ENCODE results near the gene YJU2. TPM values are rescaled to one million over a fixed set of nuclear protein-coding genes. Genes with fewer than 3 reads are reported as not detected.
A peak's percentile ranks its signal among the peaks of the same experiment; 100 is the strongest.

YJU2 gene
- total RNA-seq, 1 experiment from 2014 or later = 26.5 TPM

DNA sequence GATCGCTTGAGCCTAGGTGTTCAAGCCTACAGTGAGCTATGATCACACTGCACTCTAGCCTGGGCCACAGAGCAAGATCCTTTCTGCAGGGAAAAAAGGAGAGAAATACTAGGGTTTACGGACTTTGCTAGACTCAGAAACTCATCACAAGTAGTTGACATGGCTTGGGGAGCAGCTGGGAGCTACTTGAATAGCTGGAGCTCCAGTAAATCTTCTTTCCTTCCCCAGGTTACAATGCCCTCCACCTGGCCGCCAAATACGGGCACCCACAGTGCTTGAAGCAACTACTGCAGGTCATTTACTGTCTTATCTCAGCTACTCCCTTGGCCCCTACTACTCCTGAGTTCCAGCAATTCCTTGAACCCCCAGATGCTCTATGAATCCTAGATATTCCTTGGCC is 45.1 kb upstream of the YJU2 start:
- Mint-ChIP-seq H3K9me3 (peaks cover 18% of the 10 kb centered on the region), H3K27ac (no peak overlapping the region), H3K4me1 (peaks cover 11% of the 10 kb centered on the region), H3K27me3 (ENCODE audit: low read depth) (peaks cover 34% of the 10 kb centered on the region), H3K36me3 (peaks cover 5% of the 10 kb centered on the region; the same call in 1 of the 2 replicates), H3K4me3 (no peak overlapping the region)
- POLR2A ChIA-PET = no interaction called here
- DNase-seq (ENCODE audit: low spot score) = no peak
- TF ChIP-seq GABPB1 (CRISPR knock-in tag; IDR thresholded peaks at IDR 0.05) = no peak
- TF ChIP-seq NFE2L1 (CRISPR knock-in tag; IDR thresholded peaks at IDR 0.05) = no peak
- TF ChIP-seq NFYB (CRISPR knock-in tag; conservative IDR thresholded peaks at IDR 0.05; ENCODE audit: low read depth) = no peak
- TF ChIP-seq, protein P1, sequence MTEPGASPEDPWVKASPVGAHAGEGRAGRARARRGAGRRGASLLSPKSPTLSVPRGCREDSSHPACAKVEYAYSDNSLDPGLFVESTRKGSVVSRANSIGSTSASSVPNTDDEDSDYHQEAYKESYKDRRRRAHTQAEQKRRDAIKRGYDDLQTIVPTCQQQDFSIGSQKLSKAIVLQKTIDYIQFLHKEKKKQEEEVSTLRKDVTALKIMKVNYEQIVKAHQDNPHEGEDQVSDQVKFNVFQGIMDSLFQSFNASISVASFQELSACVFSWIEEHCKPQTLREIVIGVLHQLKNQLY (CRISPR knock-in tag; IDR thresholded peaks at IDR 0.05) = no peak
- TF ChIP-seq NFATC4 (CRISPR knock-in tag; IDR thresholded peaks at IDR 0.05) = no peak
- no peak for TF ChIP-seq NR3C1 (CRISPR knock-in tag; conservative IDR thresholded peaks at IDR 0.05; ENCODE audit: low read depth)
- CTCF ChIA-PET = interaction anchor here (0.6 to 5.6 kb wide), 8 partner anchors 12 to 214 kb away, joined by 4 to 50 read pairs (median 4); no protein-coding TSS in a partner anchor
- ATAC-seq = no peak

DNA sequence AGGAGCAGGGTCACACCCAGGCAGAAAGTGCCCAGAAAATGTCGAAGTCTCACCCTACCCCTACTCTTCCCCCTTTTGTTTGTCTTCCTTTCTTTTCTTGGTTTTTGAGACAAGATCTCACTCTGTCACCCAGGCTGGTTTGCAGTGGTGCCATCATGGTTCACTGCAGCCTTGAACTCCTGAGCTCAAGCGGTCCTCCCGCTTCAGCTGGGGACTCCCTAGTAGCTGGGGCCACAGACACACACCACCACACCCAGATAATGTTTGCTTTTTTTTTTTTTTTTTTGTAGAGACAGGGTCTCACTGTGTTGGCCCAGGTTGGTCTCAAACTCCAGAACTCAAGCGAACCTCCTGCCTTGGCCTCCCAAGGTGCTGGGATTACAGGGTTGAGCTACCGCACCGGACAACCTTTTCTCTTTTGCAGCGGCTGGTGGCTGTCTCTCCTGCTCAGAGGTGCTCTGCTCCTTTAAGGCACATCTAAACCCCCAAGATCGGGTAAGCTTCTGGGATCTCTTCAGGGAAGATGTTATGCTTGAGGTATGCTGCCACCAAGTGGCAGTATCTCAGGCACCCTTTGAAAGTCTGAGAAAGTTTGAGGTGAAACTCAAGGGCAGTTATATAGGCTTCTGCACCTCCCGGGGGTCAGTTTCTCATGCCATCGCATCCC is 39.9 kb upstream of the YJU2 start:
- ATAC-seq (0 out of 2 replicates have a peak, but pooled peaks have one; percentile 5), DNase-seq (ENCODE audit: low spot score) (no peak)
- CTCF ChIA-PET = interaction anchor here (0.6 to 2.9 kb wide), 9 partner anchors 9 to 219 kb away, joined by 3 to 21 read pairs (median 4); partner anchors contain the start of gene YJU2
- Mint-ChIP-seq H3K27me3 (ENCODE audit: low read depth) (no peaks in the 10 kb centered on the region), H3K4me1 (peaks cover 6% of the 10 kb centered on the region; the same call in 1 of the 2 replicates), H3K36me3 (no peaks in the 10 kb centered on the region), H3K27ac (no peak overlapping the region), H3K9me3 (no peaks in the 10 kb centered on the region), H3K4me3 (no peak overlapping the region)
- POLR2A ChIA-PET = no interaction called here
- TF ChIP-seq, protein P2, sequence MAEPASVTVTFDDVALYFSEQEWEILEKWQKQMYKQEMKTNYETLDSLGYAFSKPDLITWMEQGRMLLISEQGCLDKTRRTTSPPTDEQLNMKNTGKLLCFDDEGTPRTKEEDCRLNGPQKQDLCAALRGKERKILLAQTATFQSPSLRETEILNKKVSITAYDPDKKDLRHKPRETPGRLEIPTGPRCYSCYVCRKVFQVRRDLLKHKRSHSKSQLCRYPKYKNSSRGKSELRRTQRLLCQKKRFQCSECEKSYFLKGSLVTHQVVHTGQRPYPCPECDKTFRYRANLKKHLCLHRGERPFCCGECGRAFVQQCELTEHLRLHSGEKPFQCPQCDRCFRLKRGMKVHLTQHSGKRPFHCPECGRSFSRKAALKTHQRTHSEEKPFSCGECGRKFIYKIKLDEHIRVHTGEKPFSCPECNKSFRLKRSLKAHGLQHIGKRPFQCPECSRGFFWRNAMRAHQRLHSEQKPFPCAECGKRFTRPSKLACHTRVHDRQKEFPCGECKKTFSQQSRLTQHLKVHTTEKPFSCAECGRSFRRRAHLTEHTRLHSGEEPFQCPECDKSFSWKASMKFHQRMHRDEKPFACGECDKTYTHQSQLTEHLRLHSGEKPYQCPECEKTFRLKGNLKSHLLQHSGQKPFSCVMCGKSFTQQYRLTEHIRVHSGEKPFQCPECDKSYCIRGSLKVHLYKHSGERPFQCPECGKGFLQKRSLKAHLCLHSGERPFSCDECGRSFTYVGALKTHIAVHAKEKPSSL (CRISPR knock-in tag; conservative IDR thresholded peaks at IDR 0.05) = no peak
- no peak for TF ChIP-seq TEAD4 (CRISPR knock-in tag; IDR thresholded peaks at IDR 0.05)
- TF ChIP-seq FOXJ3 (CRISPR knock-in tag; IDR thresholded peaks at IDR 0.05; ENCODE audit: borderline replicate concordance) = no peak
- TF ChIP-seq MXD4 (CRISPR knock-in tag; IDR thresholded peaks at IDR 0.05; ENCODE audit: borderline replicate concordance) = no peak
- TF ChIP-seq ETV6 (CRISPR knock-in tag; IDR thresholded peaks at IDR 0.05) = no peak
- TF ChIP-seq, protein P3, sequence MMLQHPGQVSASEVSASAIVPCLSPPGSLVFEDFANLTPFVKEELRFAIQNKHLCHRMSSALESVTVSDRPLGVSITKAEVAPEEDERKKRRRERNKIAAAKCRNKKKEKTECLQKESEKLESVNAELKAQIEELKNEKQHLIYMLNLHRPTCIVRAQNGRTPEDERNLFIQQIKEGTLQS (CRISPR knock-in tag; conservative IDR thresholded peaks at IDR 0.05) = no peak
- no peak for TF ChIP-seq SP1 (CRISPR knock-in tag; conservative IDR thresholded peaks at IDR 0.05)
- TF ChIP-seq SMAD4 (CRISPR knock-in tag; IDR thresholded peaks at IDR 0.05) = no peak

- Mint-ChIP-seq H3K27me3 (ENCODE audit: low read depth) (no peaks in the 10 kb centered on the region), H3K9me3 (no peaks in the 10 kb centered on the region), H3K4me1 (peaks cover 6% of the 10 kb centered on the region; the same call in 1 of the 2 replicates), H3K4me3 (no peak overlapping the region), H3K36me3 (no peaks in the 10 kb centered on the region), H3K27ac (peak overlapping the region; percentile 78)
- POLR2A ChIA-PET = no interaction called here
- CTCF ChIA-PET = interaction anchor here (0.5 to 2.9 kb wide), 23 partner anchors 9 to 1596 kb away, joined by 3 to 21 read pairs (median 3); partner anchors contain the start of genes CREB3L3 and PIP5K1C
- ATAC-seq = peak; percentile 57
- DNase-seq (ENCODE audit: low spot score) = no peak
- TF ChIP-seq ZNF263 (CRISPR knock-in tag; IDR thresholded peaks at IDR 0.05; ENCODE audit: low read depth) (no peak), NR2C2 (CRISPR knock-in tag; IDR thresholded peaks at IDR 0.05) (no peak), ZNF317 (CRISPR knock-in tag; IDR thresholded peaks at IDR 0.05; ENCODE audit: borderline replicate concordance, low read depth) (no peak), SOX15 (CRISPR knock-in tag; IDR thresholded peaks at IDR 0.05) (no peak), ATF6 (CRISPR knock-in tag; IDR thresholded peaks at IDR 0.05) (no peak), MYBL2 (CRISPR knock-in tag; IDR thresholded peaks at IDR 0.05) (no peak), JAZF1 (CRISPR knock-in tag; IDR thresholded peaks at IDR 0.05) (no peak), SP1 (CRISPR knock-in tag; conservative IDR thresholded peaks at IDR 0.05) (no peak), ZNF423 (CRISPR knock-in tag; IDR thresholded peaks at IDR 0.05) (no peak), SMAD4 (CRISPR knock-in tag; IDR thresholded peaks at IDR 0.05) (no peak), ETV6 (CRISPR knock-in tag; IDR thresholded peaks at IDR 0.05) (no peak), ATF1 (CRISPR knock-in tag; IDR thresholded peaks at IDR 0.05) (no peak), PRRX2 (CRISPR knock-in tag; IDR thresholded peaks at IDR 0.05) (no peak)
- TF ChIP-seq, protein P4, sequence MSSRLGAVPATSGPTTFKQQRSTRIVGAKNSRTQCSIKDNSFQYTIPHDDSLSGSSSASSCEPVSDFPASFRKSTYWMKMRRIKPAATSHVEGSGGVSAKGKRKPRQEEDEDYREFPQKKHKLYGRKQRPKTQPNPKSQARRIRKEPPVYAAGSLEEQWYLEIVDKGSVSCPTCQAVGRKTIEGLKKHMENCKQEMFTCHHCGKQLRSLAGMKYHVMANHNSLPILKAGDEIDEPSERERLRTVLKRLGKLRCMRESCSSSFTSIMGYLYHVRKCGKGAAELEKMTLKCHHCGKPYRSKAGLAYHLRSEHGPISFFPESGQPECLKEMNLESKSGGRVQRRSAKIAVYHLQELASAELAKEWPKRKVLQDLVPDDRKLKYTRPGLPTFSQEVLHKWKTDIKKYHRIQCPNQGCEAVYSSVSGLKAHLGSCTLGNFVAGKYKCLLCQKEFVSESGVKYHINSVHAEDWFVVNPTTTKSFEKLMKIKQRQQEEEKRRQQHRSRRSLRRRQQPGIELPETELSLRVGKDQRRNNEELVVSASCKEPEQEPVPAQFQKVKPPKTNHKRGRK (CRISPR knock-in tag; IDR thresholded peaks at IDR 0.05; ENCODE audit: borderline replicate concordance) = no peak
Observed at GRCh38 chr19:4208385-4209094, 38.3 kb upstream of the YJU2 start.

Measured in WTC11 (cell line).